MCF 10A (cell line): ENCODE measurements around the gene CFAP46. TPM values are rescaled to one million over a fixed set of nuclear protein-coding genes. Genes with fewer than 3 reads are reported as not detected.
"Not testable (repeated sequence)": the region's sequence is repeated elsewhere in the genome, so short reads cannot be mapped to it uniquely, and the experiment has no call there.

Source experiments
- BruUV-seq: library from RNA; stranded (reverse); fragments of 400-500 nt; replicated peaks from 2 replicates; lab custom pipeline; 2021; lab: Mats Ljungman, UMichigan
- CTCF ChIA-PET: fragments of 300-600 bp; sonication (Branson Sonifier 250); formaldehyde crosslinking; extraction: SDS; loops from one replicate; lab custom pipeline; 2021; ENCODE audit warnings: antibody characterized with exemption, inconsistent platforms; lab: Yijun Ruan, JAX
- POLR2A ChIA-PET: fragments of 300-600, 350-650 bp; sonication (Branson Sonifier 250); formaldehyde crosslinking; extraction: SDS; loops from one replicate; lab custom pipeline; 2020; ENCODE audit warnings: antibody characterized with exemption, inconsistent platforms; lab: Yijun Ruan, JAX
- DNase-seq: peaks from one replicate; pipeline ENCODE4 v3.0.0-alpha.2; 2018; ENCODE audit not compliant: unreplicated experiment
- H3K27ac Mint-ChIP-seq: one replicate; pipeline ENCODE4 v1.8.0; 2022; ENCODE audit warnings: mild to moderate bottlenecking, low read depth, mixed read lengths; ENCODE audit not compliant: unreplicated experiment
- H3K27me3 Mint-ChIP-seq: one replicate; pipeline ENCODE4 v1.8.0; 2022; ENCODE audit warnings: mixed read lengths; ENCODE audit not compliant: insufficient read depth, unreplicated experiment
- H3K36me3 Mint-ChIP-seq: one replicate; pipeline ENCODE4 v1.8.0; 2022; ENCODE audit warnings: mild to moderate bottlenecking, moderate library complexity, mixed read lengths; ENCODE audit not compliant: insufficient read depth, unreplicated experiment
- H3K4me1 Mint-ChIP-seq: one replicate; pipeline ENCODE4 v1.8.0; 2022; ENCODE audit warnings: mixed read lengths; ENCODE audit not compliant: insufficient read depth, unreplicated experiment
- H3K4me3 Mint-ChIP-seq: one replicate; pipeline ENCODE4 v1.8.0; 2022; ENCODE audit warnings: mild to moderate bottlenecking, moderate library complexity, mixed read lengths; ENCODE audit not compliant: unreplicated experiment
- H3K9me3 Mint-ChIP-seq: one replicate; pipeline ENCODE4 v1.8.0; 2022; ENCODE audit warnings: mixed read lengths; ENCODE audit not compliant: unreplicated experiment
- intact Hi-C: fragments of 100-400 bp; cut with micrococcal nuclease; formaldehyde crosslinking; loops from 2 replicates; pipeline ENCODE4 v1.14.1; 2022
- total RNA-seq: library from RNA; stranded (reverse); gene quantifications from 2 replicates; pipeline ENCODE4 v1.2.3, GENCODE V29; 2022
- TF ChIP-seq, protein P1 (sequence below): fragments of 200-600 bp; IDR thresholded peaks from one replicate; pipeline ENCODE4 v1.8.0; 2022; ENCODE audit warnings: antibody characterized with exemption, mild to moderate bottlenecking; ENCODE audit not compliant: unreplicated experiment

The CFAP46 gene
- total RNA-seq, 1 experiment from 2014 or later, result 0.33 TPM

- DNase-seq, result no peak
- no TSS peak for BruUV-seq
- TF ChIP-seq, protein P1, sequence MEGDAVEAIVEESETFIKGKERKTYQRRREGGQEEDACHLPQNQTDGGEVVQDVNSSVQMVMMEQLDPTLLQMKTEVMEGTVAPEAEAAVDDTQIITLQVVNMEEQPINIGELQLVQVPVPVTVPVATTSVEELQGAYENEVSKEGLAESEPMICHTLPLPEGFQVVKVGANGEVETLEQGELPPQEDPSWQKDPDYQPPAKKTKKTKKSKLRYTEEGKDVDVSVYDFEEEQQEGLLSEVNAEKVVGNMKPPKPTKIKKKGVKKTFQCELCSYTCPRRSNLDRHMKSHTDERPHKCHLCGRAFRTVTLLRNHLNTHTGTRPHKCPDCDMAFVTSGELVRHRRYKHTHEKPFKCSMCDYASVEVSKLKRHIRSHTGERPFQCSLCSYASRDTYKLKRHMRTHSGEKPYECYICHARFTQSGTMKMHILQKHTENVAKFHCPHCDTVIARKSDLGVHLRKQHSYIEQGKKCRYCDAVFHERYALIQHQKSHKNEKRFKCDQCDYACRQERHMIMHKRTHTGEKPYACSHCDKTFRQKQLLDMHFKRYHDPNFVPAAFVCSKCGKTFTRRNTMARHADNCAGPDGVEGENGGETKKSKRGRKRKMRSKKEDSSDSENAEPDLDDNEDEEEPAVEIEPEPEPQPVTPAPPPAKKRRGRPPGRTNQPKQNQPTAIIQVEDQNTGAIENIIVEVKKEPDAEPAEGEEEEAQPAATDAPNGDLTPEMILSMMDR, result no peak
- Mint-ChIP-seq H3K4me3 (no peak overlapping the region), H3K27ac (no peak overlapping the region), H3K27me3 (peaks cover 54% of the 10 kb centered on the region), H3K9me3 (peaks cover 10% of the 10 kb centered on the region), H3K36me3 (no peaks in the 10 kb centered on the region), H3K4me1 (no peaks in the 10 kb centered on the region)
- ChIA-PET POLR2A (no interaction called here), CTCF (interaction anchor here (0.7 kb wide), 1 partner anchor 14 kb away, joined by 3 read pairs; no protein-coding TSS in a partner anchor)
- intact Hi-C loops, result no loop called here
Measured at GRCh38 chr10:132970641-132971438, 28.5 kb upstream of the CFAP46 start.

DNA sequence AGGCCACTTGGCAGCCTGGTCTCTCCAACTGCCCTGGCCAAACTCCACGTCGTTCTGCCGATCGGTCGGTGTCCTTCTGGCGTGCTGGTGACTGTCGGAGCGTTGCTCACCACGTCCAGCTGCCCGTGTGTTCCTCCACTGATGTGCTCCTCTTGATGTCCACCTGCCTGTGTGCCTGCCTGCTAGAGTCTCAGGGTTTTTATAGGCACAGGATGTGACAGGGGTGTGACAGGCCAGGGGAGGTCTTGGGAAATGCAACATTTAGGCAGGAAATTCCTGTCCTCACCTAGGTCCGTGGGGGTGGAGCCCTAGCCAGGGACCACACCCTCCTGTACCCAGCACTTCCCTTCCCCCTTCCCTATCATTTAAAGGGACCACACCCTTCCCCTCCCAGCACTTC, 25.2 kb upstream of the CFAP46 start:
- ChIA-PET CTCF (interaction anchor here (1.3 kb wide), 1 partner anchor 63 kb away, joined by 3 read pairs; no protein-coding TSS in a partner anchor), POLR2A (no interaction called here)
- Mint-ChIP-seq H3K4me3 (no peak overlapping the region), H3K4me1 (no peaks in the 10 kb centered on the region), H3K36me3 (no peaks in the 10 kb centered on the region), H3K27ac (no peak overlapping the region), H3K27me3 (peaks cover 57% of the 10 kb centered on the region), H3K9me3 (peaks cover 18% of the 10 kb centered on the region)
- intact Hi-C loops, result no loop called here
- TF ChIP-seq, protein P1, result no peak
- DNase-seq, result no peak
- no TSS peak for BruUV-seq

- POLR2A ChIA-PET, result interaction anchor here (0.6 kb wide), 1 partner anchor 247 kb away, joined by 4 read pairs; no protein-coding TSS in a partner anchor
- intact Hi-C loops, result no loop called here
- H3K9me3 Mint-ChIP-seq, result peaks cover 18% of the 10 kb centered on the region
- no peak overlapping the region for H3K4me3 Mint-ChIP-seq
- CTCF ChIA-PET, result interaction anchor here (0.5 kb wide), 1 partner anchor 13 kb away, joined by 3 read pairs; no protein-coding TSS in a partner anchor
- no TSS peak for BruUV-seq
- TF ChIP-seq, protein P1, result no peak
- no peak overlapping the region for H3K27ac Mint-ChIP-seq
- DNase-seq, result no peak
- H3K4me1 Mint-ChIP-seq, result no peaks in the 10 kb centered on the region
- no peaks in the 10 kb centered on the region for H3K36me3 Mint-ChIP-seq
- peaks cover 37% of the 10 kb centered on the region for H3K27me3 Mint-ChIP-seq
Measured at GRCh38 chr10:132965411-132966057, 23.2 kb upstream of the CFAP46 start.

DNA sequence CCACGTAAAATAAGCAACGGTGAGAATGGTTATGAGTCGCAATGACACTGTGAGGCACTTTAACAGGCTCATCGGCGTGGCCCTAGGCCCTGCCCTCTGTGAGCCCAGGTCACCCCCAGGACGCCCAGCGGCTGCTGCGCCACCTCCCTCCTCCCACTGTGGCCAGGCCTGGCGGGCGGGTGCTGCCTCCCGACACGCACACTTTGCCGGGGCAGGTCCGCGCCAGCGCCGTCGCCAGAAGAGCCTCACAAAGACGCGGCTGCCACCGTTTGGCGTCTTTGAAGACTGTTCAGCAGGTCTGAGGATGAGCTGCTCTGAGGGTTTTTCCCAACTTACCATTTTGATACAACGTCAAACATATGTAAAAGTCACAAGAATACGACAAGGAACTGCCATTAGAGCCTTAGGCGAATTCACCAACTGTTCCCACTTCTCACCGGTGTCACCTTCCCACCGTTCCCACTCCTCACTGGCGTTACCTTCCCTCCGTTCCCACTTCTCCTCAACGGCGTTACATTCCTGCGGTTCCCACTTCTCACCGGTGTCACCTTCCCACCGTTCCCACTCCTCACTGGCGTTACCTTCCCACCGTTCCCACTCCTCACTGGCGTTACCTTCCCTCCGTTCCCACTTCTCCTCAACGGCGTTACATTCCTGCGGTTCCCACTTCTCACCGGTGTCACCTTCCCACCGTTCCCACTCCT, 22.5 kb upstream of the CFAP46 start:
- Mint-ChIP-seq H3K9me3 (peaks cover 18% of the 10 kb centered on the region), H3K27me3 (peaks cover 30% of the 10 kb centered on the region)
- H3K4me3 Mint-ChIP-seq, DNase-seq, H3K4me1 Mint-ChIP-seq, H3K36me3 Mint-ChIP-seq, intact Hi-C loops, CTCF ChIA-PET, BruUV-seq, H3K27ac Mint-ChIP-seq, POLR2A ChIA-PET: not testable (repeated sequence)
